ENCODE measurements around the gene SCAPER.
"Not testable (repeated sequence)": the region's sequence is repeated elsewhere in the genome, so short reads cannot be mapped to it uniquely, and the experiment has no call there.

GRCh38 chr15:76899931-76900310 is 5.2 kb downstream of the SCAPER start:
- TF ChIP-seq, protein P1, sequence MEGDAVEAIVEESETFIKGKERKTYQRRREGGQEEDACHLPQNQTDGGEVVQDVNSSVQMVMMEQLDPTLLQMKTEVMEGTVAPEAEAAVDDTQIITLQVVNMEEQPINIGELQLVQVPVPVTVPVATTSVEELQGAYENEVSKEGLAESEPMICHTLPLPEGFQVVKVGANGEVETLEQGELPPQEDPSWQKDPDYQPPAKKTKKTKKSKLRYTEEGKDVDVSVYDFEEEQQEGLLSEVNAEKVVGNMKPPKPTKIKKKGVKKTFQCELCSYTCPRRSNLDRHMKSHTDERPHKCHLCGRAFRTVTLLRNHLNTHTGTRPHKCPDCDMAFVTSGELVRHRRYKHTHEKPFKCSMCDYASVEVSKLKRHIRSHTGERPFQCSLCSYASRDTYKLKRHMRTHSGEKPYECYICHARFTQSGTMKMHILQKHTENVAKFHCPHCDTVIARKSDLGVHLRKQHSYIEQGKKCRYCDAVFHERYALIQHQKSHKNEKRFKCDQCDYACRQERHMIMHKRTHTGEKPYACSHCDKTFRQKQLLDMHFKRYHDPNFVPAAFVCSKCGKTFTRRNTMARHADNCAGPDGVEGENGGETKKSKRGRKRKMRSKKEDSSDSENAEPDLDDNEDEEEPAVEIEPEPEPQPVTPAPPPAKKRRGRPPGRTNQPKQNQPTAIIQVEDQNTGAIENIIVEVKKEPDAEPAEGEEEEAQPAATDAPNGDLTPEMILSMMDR (IDR thresholded peaks at IDR 0.05) = not testable (repeated sequence)
- TF ChIP-seq EZH2 (IDR thresholded peaks at IDR 0.05; ENCODE audit: borderline replicate concordance, insufficient read depth, low read depth, low read length, poor library complexity, severe bottlenecking) = not testable (repeated sequence)
